Activated CD4-positive, alpha-beta T cell treated with anti-CD3 and anti-CD28 coated beads for 1 hour (primary cell): ENCODE measurements around the gene EIF1AD.
"Not testable (repeated sequence)": the region's sequence is repeated elsewhere in the genome, so short reads cannot be mapped to it uniquely, and the experiment has no call there.

ENCODE experiments used
- DNase-seq: peaks from one replicate; pipeline ENCODE4 v3.0.0-alpha.2; 2020

EIF1AD gene

DNA sequence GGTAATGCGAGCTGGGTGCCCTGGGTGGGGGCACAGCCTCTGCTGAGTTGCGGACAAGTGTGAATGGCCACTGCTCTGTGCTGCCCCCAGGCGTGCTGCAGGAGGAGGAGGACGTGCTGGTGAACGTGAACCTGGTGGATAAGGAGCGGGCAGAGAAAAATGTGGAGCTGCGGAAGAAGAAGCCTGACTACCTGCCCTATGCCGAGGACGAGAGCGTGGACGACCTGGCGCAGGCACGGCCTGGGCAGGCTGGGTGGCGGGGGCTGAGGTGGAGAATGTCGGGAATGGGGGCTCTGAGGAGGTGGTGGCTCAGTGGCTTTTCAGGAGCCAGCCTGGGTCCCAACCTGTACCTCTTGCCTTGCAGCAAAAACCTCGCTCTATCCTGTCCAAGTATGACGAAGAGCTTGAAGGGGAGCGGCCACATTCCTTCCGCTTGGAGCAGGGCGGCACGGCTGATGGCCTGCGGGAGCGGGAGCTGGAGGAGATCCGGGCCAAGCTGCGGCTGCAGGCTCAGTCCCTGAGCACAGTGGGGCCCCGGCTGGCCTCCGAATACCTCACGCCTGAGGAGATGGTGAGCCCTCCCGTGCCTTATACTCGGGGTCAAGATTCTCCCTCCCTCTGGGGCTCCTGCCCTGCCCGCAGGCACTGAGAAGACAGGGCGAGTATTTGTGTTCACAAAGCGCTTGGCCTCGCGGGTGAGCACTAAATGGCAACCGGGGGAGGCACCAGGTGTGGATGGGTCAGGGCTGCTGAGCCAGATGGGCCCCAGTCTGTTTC, 35.8 kb downstream of the EIF1AD start:
- no peak for DNase-seq

DNA sequence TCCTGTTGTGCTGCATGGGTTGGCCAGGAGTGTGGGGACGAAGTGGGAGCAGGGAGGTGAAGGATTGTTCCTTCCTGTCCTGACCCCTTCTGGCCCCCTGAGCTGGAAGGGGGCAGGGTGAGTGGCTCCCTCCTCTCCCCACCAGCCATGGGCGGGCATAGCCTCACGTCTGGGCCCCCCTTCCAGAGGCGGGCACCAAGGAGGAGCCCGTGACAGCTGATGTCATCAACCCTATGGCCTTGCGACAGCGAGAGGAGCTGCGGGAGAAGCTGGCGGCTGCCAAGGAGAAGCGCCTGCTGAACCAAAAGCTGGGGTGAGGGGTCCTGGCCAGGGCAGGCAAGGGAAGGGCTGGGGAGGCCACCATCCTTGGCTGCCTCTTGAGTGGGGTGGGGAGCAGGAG, 37.1 kb downstream of the EIF1AD start:
- DNase-seq, result no peak

DNA sequence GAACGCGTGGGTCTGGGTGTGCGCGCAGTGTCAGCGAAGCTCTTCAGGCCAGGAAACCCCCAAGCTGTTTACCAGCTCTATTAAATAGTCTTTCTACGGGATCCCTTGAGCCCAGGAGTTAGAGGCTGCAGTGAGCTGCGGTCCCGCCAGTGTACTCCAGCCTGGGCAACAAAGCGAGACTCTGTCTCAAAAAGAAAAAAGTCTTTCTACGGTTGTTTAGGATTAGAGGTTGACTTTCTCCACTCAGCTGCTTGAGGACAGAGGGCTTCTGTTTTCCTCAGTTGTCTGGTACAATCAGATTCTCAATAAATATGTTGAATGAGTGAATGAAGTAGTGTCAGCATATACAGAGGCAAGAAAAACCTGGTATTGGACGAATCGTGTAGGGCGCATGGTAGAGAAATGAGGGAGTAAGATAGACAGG, 39.8 kb downstream of the EIF1AD start:
- DNase-seq, result no peak

DNA sequence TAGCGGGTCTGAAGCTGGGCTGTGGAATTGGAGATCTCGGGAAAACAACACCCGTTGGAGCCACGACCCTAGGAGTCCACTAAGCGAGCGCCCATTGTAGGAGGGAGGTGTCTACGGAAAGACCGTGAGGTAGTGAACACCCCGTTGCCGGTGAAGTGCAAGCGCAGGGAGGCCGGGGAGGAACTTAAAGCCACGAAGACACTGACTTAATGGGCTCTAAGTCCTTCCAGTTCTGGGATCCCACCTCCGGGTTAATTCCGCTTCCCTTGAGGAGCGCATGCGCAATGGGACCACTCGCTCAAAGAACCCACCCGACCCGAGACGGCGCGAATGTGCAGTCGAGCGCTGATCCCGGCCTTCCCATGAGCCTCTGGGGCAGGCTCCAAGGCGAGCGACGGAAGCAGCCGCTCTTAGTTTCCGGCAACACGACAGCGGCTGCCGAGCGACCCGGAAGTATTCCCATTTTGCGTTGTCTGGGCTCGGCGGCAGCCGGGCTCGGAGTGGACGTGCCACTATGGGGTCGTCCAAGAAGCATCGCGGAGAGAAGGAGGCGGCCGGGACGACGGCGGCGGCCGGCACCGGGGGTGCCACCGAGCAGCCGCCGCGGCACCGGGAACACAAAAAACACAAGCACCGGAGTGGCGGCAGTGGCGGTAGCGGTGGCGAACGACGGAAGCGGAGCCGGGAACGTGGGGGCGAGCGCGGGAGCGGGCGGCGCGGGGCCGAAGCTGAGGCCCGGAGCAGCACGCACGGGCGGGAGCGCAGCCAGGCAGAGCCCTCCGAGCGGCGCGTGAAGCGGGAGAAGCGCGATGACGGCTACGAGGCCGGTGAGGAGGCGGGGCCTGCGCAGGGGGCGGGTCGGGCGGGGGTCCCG, 40.5 kb downstream of the EIF1AD start, which contains the start of gene SART1:
Gene SART1, plus strand, starts transcription at position 468 of the 874 bp plus-strand sequence. Its CDS starts 47 bp downstream, at position 515.
- DNase-seq, result peak; percentile 92

DNA sequence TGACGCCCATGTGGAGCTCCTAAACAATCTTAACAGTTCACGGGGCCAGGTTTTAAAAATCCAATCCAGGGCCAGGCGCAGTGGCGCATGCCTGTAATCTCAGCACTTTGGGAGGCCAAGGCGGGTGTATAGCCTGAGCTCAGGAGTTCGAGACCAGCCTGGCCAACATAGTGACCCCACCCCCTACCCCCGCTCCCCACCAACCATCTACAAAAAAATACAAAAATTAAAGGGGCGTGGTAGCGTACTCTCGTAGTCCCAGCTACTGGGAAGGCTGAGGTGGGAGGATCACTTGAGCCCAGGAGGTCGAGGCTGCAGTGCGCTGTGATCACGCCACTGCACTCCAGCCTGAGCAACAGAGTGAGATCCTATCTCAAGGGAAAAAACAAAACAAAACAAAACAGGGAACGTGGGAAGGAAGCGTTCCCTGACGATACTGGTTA, 41.1 kb downstream of the EIF1AD start:
- no peak for DNase-seq

DNA sequence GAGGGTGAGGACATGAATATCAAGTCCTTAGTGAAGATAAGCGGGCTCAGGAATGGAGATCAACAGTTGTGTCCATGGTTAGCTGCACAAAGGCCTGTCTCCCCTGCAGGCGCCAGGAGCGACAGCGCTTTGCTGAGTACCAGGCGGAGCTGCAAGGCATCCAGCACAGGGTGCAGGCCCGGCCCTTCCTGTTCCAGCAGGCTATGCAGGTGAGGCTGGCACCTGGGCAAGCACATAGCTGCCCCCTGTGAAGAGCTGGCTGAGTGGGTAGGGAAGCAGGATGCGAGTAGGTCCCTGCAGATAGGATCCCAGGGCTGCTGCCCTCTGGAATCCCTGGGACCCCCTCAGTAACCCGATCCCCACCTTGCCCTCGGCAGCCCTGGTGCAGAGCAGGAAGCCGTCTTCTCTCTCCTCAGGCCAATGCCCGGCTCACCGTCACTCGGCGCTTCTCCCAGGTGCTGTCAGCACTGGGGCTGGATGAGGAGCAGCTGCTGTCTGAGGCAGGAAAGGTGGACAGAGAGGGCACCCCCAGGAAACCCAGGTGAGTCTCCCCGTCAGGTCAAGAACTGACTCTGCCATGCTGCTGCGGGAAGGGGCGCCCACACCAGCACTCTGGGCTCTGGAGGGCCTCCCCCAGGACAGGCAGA, 43.1 kb downstream of the EIF1AD start:
- no peak for DNase-seq

DNA sequence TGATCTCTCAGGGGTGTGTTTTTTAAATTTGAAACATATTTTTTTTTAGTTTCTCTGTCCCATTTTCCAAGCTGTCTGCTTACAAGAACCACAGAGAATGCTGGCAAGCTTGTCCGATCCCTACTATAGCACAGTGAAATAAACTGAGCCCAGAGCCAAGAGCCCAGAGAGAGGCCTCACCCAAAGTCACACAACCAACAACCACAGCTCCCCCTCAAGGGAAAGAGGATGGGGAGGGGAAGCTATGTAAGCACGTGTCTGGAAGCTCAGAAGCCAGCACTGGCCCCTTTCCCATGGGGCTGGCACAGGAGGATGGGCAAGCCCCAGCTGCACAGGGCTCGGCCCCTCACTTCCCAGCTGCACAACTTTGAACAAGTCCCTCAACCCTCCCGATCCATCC, 43.7 kb downstream of the EIF1AD start:
- DNase-seq, result no peak

DNA sequence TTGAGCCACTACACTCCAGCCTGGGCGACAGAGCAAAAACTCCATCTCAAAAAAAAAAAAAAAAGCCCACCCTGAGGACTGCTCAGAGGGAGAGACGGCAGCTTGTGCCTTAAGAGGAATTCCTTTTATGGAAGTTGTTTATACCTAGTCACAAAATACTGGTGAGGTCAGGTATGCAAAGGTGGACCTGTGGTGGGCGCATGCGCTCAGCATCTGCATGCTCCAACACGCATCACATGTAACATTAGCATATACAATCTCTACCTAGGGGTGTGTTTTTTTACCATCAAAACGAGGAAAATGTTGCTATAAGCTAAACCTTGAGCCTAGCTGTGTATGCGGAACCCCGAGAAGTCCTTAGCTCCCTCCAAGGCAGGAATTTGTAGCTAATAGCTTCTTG, 47.2 kb downstream of the EIF1AD start:
- DNase-seq, result no peak

DNA sequence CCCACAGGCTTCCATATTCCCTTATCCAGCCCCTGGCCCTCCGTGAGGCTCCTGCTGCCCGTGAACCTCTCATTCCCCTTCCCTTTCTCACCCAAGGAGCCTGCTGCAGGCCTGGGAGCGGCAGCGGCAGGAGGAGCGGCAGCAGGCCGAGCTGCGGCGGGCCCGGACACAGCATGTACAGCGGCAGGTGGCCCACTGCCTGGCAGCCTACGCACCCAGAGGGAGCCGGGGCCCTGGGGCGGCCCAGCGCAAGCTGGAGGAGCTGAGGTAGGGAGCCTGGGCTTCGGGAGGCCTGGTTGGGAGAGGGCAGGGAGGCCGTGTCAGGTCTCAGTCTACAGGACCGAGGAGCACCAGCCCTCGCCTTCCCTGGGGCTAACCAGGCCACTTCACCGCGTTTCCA, 48.5 kb downstream of the EIF1AD start:
- DNase-seq, result no peak

DNA sequence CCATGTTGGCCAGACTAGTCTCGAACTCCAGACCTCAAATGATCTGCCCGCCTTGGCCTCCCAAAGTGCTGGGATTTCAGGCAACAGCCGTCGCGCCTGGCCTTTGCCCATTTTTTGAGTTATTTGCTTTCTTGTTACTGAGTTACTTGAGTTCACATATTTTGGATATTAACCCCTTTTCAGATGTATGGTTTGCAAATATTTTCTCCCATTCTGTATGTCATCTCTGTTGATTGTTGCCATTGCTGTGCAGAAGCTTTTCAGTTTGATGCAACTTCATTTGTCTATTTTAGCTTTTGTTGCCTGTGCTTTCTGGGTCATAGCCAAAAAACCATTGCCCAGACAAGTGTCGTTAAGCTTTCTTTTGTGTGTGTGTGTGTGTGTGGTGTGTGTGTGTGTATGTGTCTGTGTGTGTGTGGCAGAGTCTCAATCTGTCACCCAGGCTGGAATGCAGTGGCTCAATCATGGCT, 49.9 kb downstream of the EIF1AD start:
- no peak for DNase-seq

DNA sequence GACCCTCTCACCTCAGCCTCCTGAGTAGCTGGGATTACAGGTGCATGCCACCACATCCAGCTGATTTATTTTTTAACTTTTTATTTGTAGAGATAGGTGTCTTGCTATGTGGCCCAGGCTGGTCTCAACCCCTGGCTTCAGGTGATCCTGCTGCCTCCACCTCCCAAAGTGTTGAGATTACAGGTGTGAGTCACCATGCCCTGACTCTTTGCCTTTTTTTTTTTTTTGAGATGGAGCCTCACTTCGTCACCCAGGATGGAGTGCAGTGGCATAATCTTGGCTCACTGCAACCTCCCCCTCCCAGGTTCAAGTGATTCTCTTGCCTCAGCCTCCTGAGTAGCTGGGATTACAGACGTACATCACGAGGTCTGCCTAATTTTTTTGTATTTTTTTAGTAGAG, 50.3 kb downstream of the EIF1AD start:
- DNase-seq, result not testable (repeated sequence)

DNA sequence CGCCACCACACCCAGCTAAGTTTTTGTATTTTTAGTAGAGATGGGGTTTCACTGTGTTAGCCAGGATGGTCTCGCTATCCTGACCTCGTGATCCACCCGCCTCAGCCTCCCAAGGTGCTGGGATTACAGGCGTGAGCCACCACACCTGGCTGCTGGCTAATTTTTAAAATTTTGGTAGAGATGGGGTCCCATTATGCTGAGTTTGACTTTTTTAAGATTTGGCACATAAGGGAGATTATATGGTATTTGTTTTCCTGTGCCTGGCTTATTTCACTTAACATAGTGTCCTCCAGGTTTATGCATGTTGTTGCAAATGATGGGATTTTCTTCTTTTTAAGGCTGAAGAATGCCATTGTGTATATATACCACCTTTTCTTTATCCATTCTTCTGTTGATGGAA, 51.2 kb downstream of the EIF1AD start:
- DNase-seq, result not testable (repeated sequence)

DNA sequence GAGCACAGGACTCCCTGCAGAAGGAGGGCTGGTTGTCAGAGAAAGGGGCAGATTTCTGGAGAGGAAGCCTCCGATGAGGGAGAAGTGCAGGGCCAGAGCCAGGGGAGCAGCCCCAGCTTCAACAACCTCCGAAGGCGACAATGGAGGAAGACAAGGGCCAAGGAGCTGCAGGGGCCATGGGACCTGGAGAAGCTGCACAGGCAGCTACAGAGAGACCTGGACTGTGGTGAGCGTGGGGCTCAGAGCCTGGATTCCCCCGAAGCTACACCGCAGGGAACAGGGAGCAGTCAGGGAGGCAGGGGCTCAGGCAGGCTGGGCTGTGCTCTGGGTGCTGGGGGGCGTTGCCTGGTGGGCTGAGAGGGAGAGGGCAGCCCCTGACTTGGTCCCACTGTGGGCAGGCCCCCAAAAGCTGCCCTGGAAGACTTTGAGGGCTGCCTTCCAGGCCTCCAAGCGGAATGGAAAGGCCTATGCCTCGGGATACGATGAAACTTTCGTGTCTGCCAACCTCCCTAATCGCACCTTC, 54.3 kb downstream of the EIF1AD start:
- no peak for DNase-seq

DNA sequence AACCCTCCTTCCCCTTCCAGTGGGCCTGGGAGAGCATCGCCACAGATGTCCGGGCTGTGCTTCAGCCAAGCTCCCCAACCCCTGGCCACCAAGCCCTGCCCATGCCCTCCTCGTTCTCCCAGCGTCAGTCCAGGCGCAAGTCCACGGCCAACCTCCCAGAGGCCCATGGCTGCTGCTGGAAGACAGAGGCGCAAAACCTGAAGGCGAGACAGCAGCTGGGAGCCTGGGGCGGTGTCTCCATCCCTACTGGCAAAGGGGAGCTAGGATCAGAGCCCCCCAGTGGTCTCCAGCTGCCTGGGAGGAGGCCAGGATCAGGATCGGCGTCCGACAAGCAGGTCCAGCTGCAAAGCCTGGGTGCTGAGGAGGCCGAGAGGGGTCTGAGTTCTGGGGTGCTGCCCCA, 54.8 kb downstream of the EIF1AD start:
- no peak for DNase-seq

DNA sequence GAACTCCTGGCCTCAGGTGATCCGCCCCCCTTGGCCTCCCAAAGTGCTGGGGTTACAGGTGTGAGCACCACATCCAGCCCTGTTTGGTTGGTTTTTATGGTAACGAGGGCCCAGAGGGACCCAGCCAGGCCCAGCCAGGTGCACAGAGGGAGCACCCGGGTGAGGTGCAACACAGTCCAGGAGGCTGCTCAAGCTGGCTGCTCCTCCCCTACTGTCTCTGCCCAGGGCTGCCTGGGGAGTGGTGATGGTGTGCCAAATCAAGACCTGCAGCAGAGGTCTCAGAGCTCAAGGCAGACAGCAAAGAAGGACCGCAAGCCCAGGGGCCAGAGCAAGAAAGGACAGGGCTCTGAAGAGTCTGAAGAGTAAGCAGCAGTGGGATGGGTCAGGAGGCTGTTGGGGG, 55.3 kb downstream of the EIF1AD start:
- no peak for DNase-seq
